ENCODE data around the gene TBL3.
A peak's percentile ranks its signal among the peaks of the same experiment; 100 is the strongest.

TBL3 gene

GRCh38 chr16:1997494-1998359 is 25.9 kb downstream of the TBL3 start:
- H3K9me3 Mint-ChIP-seq = no peaks in the 10 kb centered on the region
- no peak overlapping the region for H3K4me3 Mint-ChIP-seq
- H3K36me3 Mint-ChIP-seq = peaks cover 4% of the 10 kb centered on the region
- peaks cover 4% of the 10 kb centered on the region for H3K4me1 Mint-ChIP-seq
- no peaks in the 10 kb centered on the region for H3K27me3 Mint-ChIP-seq
- H3K27ac Mint-ChIP-seq = no peak overlapping the region

DNA sequence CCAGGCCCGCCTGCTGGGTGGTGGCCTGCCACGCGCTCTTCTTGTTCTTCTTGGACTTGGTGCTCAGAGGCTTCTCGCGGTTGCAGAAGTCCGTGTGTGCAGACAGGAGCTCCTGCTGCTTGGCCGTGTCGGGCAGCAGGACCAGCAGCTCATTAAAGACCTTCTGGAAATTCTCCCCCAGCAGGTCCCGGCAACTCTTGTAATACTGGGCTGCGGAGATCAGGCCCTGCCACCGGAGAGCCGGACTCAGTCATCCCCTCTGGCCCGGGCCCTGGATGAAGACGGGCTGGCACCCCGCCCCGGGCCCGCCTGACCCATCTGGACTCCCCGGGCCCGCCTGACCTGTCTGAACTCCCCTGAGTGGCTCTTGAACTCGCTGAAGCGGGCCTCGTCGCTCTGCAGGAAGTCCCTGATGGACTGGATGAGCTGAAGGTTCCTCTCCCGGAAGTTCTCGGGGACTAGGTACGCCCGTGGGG is 26.5 kb downstream of the TBL3 start:
- Mint-ChIP-seq H3K4me1 (peaks cover 4% of the 10 kb centered on the region), H3K27me3 (no peaks in the 10 kb centered on the region), H3K9me3 (no peaks in the 10 kb centered on the region), H3K36me3 (peaks cover 4% of the 10 kb centered on the region), H3K4me3 (no peak overlapping the region), H3K27ac (no peak overlapping the region)

GRCh38 chr16:1998852-1999801 is 27.3 kb downstream of the TBL3 start:
- no peaks in the 10 kb centered on the region for H3K27me3 Mint-ChIP-seq
- H3K36me3 Mint-ChIP-seq = peaks cover 4% of the 10 kb centered on the region
- no peak overlapping the region for H3K4me3 Mint-ChIP-seq
- no peak overlapping the region for H3K27ac Mint-ChIP-seq
- H3K4me1 Mint-ChIP-seq = peaks cover 3% of the 10 kb centered on the region
- H3K9me3 Mint-ChIP-seq = no peaks in the 10 kb centered on the region

DNA sequence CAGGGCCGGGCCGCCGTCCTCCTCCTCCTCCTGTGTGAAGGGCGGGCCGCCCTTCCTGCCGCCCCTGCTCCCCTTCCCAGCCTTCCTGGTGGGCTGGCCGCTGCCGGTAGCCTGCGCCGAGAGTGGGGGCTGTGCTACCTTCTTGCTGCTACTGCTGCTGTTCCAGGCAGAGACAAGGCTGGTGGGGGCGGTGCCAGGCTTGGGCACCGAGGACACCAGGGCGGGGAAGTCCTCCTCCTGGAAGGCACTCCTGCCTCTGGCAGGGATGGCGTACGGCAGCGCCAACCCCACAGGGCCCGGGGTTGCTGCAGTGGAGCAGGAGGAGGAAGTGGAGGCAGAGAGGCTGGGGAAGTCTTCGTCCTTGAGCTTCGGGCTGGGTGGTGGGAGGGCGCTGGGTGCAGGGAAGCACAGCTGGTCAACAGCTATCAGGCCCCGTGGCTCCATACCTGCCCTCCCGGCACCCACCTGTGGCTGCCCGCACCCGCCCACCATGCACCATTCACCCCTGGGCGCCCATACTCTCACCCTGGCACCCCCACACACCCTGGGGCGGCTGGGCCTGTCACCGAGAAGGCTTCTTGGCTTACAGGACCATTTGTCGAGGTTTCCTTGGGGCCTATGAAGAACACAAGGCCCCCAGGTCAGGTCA is 28.1 kb downstream of the TBL3 start:
- H3K27ac Mint-ChIP-seq = no peak overlapping the region
- H3K9me3 Mint-ChIP-seq = no peaks in the 10 kb centered on the region
- no peak overlapping the region for H3K4me3 Mint-ChIP-seq
- H3K4me1 Mint-ChIP-seq = peaks cover 6% of the 10 kb centered on the region
- H3K36me3 Mint-ChIP-seq = peaks cover 4% of the 10 kb centered on the region
- no peaks in the 10 kb centered on the region for H3K27me3 Mint-ChIP-seq

DNA sequence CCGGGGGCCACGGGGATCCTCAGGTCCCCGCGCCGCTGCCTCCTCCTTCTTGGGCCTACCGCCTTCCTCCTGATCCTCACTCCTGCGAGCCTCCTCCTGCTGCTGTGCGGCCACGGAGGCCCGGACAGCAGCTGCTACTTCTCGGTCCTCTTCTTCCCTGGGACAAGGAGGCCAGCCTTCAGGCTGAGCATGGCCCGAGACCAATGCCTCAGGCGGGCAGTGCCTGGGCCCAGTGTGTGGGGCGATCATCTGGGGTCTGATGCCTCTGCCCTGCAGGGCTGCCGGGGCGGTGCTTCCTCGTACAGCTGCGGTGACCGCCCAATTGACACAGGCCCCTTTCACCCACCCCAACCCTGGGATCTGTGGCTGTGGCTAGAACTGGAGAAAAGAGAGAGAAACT is 29.2 kb downstream of the TBL3 start:
- H3K27ac Mint-ChIP-seq = no peak overlapping the region

GRCh38 chr16:2001456-2002355 is 29.9 kb downstream of the TBL3 start:
- H3K36me3 Mint-ChIP-seq = peaks cover 4% of the 10 kb centered on the region
- no peaks in the 10 kb centered on the region for H3K27me3 Mint-ChIP-seq
- H3K27ac Mint-ChIP-seq = no peak overlapping the region

More for the DNA sequence above, 29.2 kb downstream of the TBL3 start:
- Mint-ChIP-seq H3K9me3 (no peaks in the 10 kb centered on the region), H3K4me3 (no peak overlapping the region), H3K27me3 (no peaks in the 10 kb centered on the region), H3K4me1 (peaks cover 9% of the 10 kb centered on the region), H3K36me3 (peaks cover 4% of the 10 kb centered on the region)

DNA sequence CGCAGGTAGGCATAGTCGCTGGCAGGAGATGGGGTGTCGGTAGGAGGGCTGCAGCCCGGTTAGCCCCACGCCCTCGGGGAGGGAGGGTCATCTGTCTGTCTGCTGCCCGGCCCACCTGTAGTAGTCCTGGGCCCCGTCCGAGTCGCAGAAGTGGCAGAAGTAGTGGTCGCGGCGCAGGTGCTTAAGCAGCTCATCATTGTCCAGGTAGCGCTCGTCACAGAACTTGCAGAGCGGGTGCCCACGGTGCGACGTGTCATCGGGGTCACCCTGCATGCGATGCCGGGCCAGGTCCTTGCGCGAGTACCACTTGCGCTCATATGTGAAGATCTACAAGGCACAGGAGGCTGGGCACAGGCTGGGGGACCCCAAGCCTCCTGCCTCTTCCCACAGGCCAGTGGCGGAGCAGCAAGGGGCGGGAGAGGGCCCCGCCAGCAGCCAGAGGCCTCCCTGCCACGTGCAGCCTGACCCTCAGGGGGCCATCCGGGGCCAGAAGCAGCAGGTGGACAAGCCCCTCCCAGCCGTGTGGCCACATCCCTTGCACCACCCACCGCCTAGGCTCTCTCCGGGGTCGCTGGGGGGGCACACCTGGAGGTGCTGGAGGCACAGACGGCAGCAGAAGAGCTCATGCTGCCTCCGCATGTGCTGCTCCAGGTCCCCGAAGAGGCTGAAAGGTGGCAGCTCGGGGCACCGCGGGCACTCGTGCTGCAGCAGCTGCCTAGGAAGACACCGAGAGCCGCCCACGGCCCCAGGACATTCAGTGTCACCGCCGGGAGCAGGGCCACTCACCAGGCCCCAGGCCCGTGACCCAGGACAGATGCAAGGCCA is 30.8 kb downstream of the TBL3 start:
- Mint-ChIP-seq H3K27me3 (no peaks in the 10 kb centered on the region), H3K4me3 (no peak overlapping the region), H3K27ac (no peak overlapping the region), H3K9me3 (no peaks in the 10 kb centered on the region), H3K4me1 (peaks cover 22% of the 10 kb centered on the region), H3K36me3 (peaks cover 3% of the 10 kb centered on the region)

More at GRCh38 chr16:2001456-2002355, 29.9 kb downstream of the TBL3 start:
- no peak overlapping the region for H3K4me3 Mint-ChIP-seq
- H3K4me1 Mint-ChIP-seq = peaks cover 13% of the 10 kb centered on the region
- no peaks in the 10 kb centered on the region for H3K9me3 Mint-ChIP-seq

DNA sequence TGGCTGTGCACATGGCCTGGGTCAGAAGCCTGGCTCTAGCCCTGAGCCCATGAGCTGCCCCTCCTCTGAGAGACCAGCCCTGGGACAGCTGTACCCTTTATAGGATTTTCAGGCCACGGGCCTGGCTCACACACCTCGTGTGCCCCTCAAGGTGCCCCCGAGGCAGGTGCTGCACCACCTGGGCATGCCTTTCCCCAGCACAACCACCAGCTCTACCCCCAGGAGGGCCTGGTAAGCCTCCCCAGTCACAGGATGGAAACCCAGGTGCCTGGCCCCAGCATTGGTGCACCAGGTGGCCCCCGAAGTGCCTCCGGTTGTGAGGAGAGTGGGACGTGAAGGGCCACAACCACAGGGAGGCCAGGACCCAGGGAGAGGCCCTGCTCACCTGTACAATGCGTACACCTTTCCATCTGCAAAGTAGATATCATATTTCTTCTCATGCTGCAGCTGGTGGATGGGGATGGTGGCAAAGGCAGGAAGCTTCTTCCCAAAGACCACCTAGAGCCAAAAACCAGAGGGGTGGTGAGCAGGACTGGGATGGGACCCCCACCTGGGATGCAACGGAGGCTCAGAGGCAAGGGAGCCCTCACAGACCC is 31.5 kb downstream of the TBL3 start:
- H3K27ac Mint-ChIP-seq = no peak overlapping the region

DNA sequence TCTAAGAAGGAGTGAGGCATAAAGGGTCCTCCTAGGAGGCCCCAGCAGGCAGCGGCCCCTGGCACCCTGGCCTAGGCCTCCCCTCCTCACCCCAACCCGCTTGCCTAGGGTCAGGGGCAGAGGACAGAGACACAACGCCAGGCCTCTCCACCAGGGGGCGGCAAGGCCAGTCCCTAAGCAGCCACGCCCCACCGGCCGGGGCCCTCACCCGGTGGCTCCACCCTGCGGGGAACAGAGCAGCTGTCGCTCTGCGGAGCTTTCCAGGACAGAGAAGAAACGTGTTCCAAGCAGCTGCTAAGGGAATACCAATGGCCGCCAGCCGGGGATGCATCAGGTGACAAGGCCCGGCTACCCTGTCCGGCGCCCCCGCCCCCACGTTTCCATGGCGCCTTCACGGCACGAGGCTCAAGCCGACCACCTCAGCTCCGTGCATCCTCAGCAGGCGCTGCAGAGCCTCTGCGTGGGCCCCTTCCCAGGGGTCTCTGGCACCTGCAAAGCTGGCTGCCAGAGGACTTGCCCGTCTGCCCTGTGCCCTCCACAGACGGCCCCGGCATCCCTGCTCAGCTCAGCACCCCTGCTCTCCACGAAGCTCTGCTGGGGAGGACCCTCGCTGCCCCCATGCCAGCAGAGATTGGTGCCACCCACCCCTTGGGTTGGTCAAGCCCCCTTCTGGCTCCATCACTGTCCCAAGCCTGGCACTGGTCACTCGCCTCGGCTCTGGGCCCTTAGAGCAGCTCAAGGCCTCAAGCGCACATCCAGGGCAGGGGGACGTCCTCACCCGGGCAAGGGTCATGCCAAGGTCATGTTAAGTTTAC is 32.2 kb downstream of the TBL3 start:
- H3K4me1 Mint-ChIP-seq = peaks cover 35% of the 10 kb centered on the region
- H3K4me3 Mint-ChIP-seq = no peak overlapping the region
- H3K27ac Mint-ChIP-seq = no peak overlapping the region
- no peaks in the 10 kb centered on the region for H3K27me3 Mint-ChIP-seq
- H3K36me3 Mint-ChIP-seq = peaks cover 2% of the 10 kb centered on the region
- no peaks in the 10 kb centered on the region for H3K9me3 Mint-ChIP-seq

More for the DNA sequence above, 31.5 kb downstream of the TBL3 start:
- no peaks in the 10 kb centered on the region for H3K9me3 Mint-ChIP-seq
- H3K4me3 Mint-ChIP-seq = no peak overlapping the region
- no peaks in the 10 kb centered on the region for H3K27me3 Mint-ChIP-seq
- H3K36me3 Mint-ChIP-seq = peaks cover 3% of the 10 kb centered on the region
- H3K4me1 Mint-ChIP-seq = peaks cover 29% of the 10 kb centered on the region

DNA sequence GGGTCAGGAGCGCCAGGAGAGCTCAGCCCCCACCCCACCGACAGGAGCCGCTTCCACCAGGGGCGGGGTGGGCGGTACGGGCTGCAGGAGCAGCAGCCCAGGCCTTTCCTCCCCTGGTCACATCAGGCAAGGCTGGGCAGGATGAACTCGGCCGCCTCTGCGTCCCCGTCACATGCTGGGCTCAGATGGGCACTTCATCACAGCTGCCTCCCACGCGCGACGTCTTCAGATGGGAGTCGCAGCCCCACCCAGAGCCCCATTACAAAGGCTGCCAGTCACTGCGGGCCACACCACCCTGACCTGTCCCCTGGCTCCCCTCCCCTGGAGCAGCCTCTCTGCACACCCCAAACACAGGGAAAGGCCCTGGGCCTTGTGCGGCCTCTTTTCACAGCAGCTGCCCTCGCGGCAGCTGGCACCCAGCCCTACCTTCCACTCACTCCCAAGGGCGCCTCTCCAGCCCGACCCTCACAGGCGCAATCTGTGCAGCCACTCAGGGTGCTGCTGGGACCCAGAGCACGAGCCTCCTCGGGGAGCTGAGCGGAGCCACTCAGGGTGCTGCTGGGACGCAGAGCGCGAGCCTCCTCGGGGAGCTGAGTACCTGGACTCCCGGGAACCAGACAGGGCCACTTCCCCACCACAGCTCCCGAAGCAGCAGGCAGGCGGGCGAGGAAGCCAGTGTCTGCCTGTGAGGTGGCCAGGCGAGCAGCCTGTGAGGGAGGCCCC is 33.1 kb downstream of the TBL3 start:
- Mint-ChIP-seq H3K27ac (no peak overlapping the region), H3K27me3 (no peaks in the 10 kb centered on the region), H3K4me1 (peaks cover 35% of the 10 kb centered on the region), H3K4me3 (no peak overlapping the region), H3K36me3 (peaks cover 2% of the 10 kb centered on the region), H3K9me3 (no peaks in the 10 kb centered on the region)

- H3K36me3 Mint-ChIP-seq = peaks cover 2% of the 10 kb centered on the region
- H3K9me3 Mint-ChIP-seq = no peaks in the 10 kb centered on the region
- H3K27ac Mint-ChIP-seq = no peak overlapping the region
- H3K4me3 Mint-ChIP-seq = peak overlapping the region; percentile 26
- no peaks in the 10 kb centered on the region for H3K27me3 Mint-ChIP-seq
- H3K4me1 Mint-ChIP-seq = peaks cover 40% of the 10 kb centered on the region
These were observed 33.8 kb downstream of the TBL3 start for GRCh38 chr16:2005646-2006045.

DNA sequence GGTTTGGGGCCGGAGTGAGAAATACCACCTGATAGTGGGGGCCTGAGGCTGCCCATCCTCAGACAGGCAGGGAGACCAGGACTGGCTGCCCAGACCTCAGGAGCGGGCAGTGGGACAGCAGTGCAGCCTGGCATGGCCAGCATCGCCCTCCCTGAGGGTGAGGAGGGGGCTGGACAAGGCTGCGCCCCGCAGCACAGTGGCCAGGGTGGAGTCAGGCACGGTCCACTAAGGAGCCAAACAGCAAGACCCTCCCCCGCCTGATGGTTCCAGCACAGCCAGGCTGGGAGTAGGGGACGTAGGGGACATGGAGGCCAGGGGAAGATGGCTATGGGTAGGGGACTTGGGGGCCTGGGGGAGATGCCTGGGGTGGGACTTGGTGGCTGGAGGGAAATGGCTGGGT is 34.5 kb downstream of the TBL3 start:
- Mint-ChIP-seq H3K4me1 (peaks cover 40% of the 10 kb centered on the region), H3K27ac (no peak overlapping the region), H3K4me3 (peak overlapping the region; percentile 26), H3K27me3 (no peaks in the 10 kb centered on the region), H3K9me3 (no peaks in the 10 kb centered on the region), H3K36me3 (peaks cover 2% of the 10 kb centered on the region)

All from activated naive CD4-positive, alpha-beta T cell treated with anti-CD3 and anti-CD28 coated beads, Interleukin-2, amount 50 U/mL, for 24 hours (primary cell).